Ectodermal cell (in vitro differentiated cells): ENCODE results near the gene FAM20B.

Experiments used
- H3K27ac ChIP-seq: 2 replicates; pipeline ENCODE4 v1.7.0; 2013; ENCODE audit warnings: mild to moderate bottlenecking, low read depth, low read length; ENCODE audit not compliant: insufficient read depth, poor library complexity, severe bottlenecking
- H3K27me3 ChIP-seq: 2 replicates; pipeline ENCODE4 v1.7.0; 2013; ENCODE audit warnings: mild to moderate bottlenecking, low read length; ENCODE audit not compliant: insufficient read depth, control insufficient read depth, poor library complexity, severe bottlenecking
- H3K36me3 ChIP-seq: one replicate; pipeline ENCODE4 v1.7.0; 2013; ENCODE audit warnings: low read length; ENCODE audit not compliant: control insufficient read depth, insufficient read depth
- H3K4me1 ChIP-seq: one replicate; pipeline ENCODE4 v1.7.0; 2013; ENCODE audit warnings: low read length; ENCODE audit not compliant: control insufficient read depth, insufficient read depth
- H3K4me3 ChIP-seq: 2 replicates; pipeline ENCODE4 v1.7.0; 2013; ENCODE audit warnings: low read depth, low read length, control low read depth; ENCODE audit not compliant: insufficient read depth
- H3K9me3 ChIP-seq: 2 replicates; pipeline ENCODE4 v1.7.0; 2013; ENCODE audit warnings: mild to moderate bottlenecking, low read length, moderate library complexity; ENCODE audit not compliant: control insufficient read depth
- WGBS, 2 experiments: methylation state at CpG; one replicate each; pipeline ENCODE4 v1.1.7; 2013; ENCODE audit warnings: missing lambda C conversion rate in 2 of 2; 5-methylcytosine and 5-hydroxymethylcytosine counted together

FAM20B gene

DNA sequence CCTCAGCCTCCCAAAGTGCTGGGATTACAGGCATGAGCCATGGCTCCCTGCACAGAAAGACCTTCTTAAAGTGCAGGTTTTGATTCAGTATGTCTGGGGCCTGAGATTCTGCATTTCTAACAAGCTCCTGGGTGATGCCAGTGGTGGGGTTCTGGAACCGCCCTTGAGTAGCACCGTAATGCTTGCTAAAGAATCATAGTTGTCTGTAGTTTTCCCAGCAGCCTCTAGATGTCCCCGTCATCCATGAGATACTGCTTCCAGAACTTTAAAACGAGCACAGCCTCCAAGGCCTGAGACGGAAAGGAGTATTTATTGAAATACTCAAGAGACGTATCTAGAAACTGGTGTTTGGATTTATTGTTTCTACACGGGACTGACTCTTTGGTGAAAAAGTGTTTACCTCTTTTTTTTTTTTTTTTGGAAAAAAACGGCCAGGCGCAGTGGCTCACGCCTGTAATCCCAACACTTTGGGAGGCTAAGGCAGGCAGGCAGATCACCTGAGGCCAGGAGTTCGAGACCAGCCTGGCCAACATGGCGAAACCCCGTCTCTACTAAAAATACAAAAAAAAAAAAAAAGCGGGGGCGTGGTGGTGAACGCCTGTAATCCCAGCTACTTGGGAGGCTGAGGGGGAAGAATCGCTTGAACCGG lies 53.5 kb downstream of the FAM20B start:
- 69 to 73% methylated on average over 18 of the region's 18 CpGs for WGBS, 2 experiments
- Histone ChIP-seq H3K36me3 (no peaks in the 10 kb centered on the region), H3K27me3 (peaks cover 9% of the 10 kb centered on the region), H3K9me3 (no peaks in the 10 kb centered on the region), H3K4me3 (no peak overlapping the region), H3K4me1 (peaks cover 10% of the 10 kb centered on the region), H3K27ac (no peak overlapping the region)

DNA sequence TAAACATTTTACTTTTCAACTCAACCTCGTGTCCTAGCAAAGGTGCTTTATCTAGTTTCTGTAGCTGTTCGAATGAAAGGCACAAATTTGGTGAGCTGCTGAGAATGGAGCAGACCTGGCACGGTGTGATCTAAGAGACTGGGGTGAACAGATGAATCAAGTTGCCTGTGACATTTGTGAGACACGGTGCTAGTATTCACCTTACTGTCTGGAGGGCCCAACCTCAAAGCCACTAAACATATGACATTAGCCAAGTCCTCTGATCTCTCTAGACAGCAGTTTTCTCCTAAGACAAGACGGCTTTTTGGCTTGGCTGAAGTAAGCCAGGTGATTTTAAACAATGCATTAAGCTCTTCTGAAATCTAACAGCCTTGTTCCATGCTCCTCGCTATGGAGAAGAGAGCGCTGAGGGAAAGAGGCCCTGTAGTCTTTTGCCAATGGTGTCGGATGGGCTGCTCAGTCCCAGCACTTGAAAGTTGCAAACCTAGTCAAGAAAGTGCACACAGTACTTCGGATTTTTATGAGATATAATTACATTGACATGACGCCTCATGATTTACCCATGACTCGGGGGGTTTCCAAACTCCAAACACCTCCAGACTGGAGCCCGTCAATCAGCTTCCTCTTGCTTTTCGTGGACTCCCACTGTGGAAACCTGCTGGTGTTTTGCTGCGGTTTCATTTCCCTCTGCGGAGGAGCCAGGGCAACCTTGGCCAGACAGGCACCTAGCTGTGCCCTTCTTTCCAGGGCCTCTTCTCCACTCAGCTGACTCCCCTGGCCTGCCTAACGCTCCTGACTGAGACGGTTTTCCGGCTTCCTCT lies 55.4 kb downstream of the FAM20B start:
- no peaks in the 10 kb centered on the region for H3K36me3 ChIP-seq
- H3K9me3 ChIP-seq: no peaks in the 10 kb centered on the region
- peaks cover 9% of the 10 kb centered on the region for H3K27me3 ChIP-seq
- WGBS, 2 experiments: 60 to 62% methylated on average over 18 of the region's 18 CpGs
- H3K27ac ChIP-seq: peak overlapping the region; percentile 16
- peak overlapping the region; percentile 85 for H3K4me3 ChIP-seq
- peaks cover 10% of the 10 kb centered on the region for H3K4me1 ChIP-seq

DNA sequence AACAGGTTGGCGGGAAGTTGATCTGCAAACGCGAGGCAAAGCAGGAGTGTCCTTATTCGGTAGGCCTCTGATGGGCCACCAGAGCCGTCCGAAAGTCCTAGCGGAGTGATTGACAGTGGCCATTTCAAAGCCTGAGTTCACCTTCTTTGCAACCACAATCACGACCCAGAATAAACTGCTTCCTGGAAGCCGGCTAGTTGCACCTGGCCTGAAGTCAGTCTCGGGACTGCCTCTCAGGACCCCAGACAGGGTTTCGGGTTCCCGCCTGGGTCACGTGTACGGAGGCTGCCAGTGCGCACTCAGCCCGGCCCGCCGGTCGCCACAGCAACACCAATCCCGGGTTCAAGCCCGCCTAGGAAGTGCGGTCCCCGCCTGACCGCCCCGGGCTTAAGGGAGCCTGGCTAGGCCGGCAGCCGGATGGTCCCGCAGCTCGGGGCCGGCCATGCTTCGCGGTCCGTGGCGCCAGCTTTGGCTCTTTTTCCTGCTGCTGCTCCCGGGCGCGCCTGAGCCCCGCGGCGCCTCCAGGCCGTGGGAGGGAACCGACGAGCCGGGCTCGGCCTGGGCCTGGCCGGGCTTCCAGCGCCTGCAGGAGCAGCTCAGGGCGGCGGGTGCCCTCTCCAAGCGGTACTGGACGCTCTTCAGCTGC lies 56.1 kb downstream of the FAM20B start, which contains the start of gene TOR3A:
Gene TOR3A (plus strand): TSS at position 384 of the 646 bp plus-strand sequence. CDS start 59 bp downstream, at position 443.
- Histone ChIP-seq H3K4me1 (peaks cover 10% of the 10 kb centered on the region), H3K9me3 (no peaks in the 10 kb centered on the region), H3K27ac (peak within 1 kb of the TSS; percentile 16), H3K27me3 (peaks cover 9% of the 10 kb centered on the region), H3K4me3 (peak within 1 kb of the TSS; percentile 85), H3K36me3 (no peaks in the 10 kb centered on the region)
- 1% methylated on average over 51 of the region's 51 CpGs for WGBS, 2 experiments

DNA sequence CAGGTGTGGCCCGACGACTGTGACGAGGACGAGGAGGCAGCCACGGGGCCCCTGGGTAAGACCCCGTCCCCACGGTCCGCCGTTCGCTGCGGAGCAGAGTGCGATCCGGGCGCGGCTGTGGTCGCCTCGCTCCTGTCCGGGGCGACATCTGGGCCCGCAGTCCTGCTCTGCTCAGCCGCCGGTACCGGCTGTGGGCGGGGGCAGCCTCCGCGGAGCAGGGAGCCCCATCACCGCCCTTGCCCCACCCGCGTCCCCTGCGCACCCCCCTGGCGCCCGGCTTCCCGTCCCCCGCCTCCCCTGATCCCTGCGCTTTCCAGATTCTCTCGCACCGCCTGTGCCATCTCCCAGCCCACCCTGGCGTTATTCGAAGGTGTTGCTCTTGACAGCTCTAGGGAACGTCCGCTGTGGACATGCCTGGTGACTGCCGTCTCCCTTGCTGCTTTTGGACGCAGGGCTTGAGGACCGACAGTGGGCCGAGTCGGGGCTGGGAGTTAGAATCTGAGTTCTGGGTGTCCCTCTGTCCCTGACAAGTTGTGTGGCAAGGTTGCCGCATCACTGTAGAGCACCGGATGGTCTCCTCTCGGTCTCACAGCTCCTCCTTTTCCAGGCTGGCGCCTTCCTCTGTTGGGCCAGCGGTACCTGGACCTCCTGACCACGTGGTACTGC lies 56.8 kb downstream of the FAM20B start:
- Histone ChIP-seq H3K4me1 (peaks cover 10% of the 10 kb centered on the region), H3K36me3 (no peaks in the 10 kb centered on the region), H3K27me3 (peaks cover 9% of the 10 kb centered on the region), H3K9me3 (no peaks in the 10 kb centered on the region), H3K4me3 (peak overlapping the region; percentile 85), H3K27ac (no peak overlapping the region)
- WGBS, 2 experiments: 1% methylated on average over 52 of the region's 52 CpGs

DNA sequence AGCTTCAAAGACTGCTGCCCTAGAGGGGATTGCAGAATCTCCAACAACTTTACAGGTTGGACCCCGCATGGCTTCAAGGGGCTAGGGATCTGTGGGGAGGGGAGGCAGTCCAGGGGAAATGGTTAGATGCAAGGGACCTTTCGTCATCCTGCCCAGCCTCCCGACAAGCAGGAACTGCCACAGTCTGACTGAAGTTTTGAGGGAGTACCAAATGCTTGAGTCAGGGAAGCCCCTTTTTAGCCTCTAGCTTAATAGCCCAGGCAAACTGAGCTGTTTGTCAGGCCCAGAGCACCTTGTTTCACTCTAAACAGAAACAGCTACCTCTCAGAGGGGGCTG lies 57.3 kb downstream of the FAM20B start:
- Histone ChIP-seq H3K4me1 (peaks cover 10% of the 10 kb centered on the region), H3K27ac (no peak overlapping the region), H3K4me3 (peak overlapping the region; percentile 85), H3K9me3 (no peaks in the 10 kb centered on the region), H3K36me3 (no peaks in the 10 kb centered on the region), H3K27me3 (peaks cover 9% of the 10 kb centered on the region)
- WGBS, 2 experiments: 22 to 25% methylated on average over 3 of the region's 3 CpGs

DNA sequence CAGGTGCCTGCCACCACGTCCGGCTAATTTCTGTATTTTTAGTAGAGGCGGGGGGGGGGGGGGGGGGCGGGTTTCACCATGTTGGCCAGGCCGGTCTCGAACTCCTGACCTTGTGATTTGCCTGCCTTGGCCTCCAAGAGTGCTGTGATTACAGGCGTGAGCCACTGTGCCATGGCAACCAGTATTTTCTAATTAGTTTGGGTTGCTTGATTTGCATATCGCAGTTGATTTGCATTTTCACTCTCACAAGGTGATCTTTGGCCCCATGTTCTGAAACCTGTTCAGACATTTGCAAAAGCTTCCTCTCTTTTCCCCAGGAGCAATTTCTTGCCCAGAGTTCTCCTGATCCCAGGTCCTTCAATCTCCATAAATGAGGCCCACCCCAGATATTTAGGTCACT lies 57.8 kb downstream of the FAM20B start:
- Histone ChIP-seq H3K9me3 (no peaks in the 10 kb centered on the region), H3K27ac (no peak overlapping the region)
- 89 to 92% methylated on average over 8 of the region's 8 CpGs for WGBS, 2 experiments

DNA sequence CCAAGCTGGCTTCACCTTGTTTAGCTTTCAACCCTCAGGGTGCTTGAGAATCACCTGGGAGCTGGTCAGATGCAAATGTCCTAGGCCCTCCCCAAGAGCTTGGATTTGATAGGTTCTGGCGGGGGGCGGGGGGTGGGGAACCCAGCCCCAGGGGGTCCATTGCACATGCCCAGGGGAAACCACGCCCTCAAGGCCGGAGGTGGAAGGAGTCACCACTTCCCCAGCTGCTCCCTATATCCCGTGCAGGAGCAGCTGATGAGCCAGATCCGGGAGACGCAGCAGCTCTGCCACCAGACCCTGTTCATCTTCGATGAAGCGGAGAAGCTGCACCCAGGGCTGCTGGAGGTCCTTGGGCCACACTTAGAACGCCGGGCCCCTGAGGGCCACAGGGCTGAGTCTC lies 62.0 kb downstream of the FAM20B start:
- Histone ChIP-seq H3K9me3 (no peaks in the 10 kb centered on the region), H3K27ac (no peak overlapping the region), H3K4me1 (peaks cover 3% of the 10 kb centered on the region), H3K27me3 (peaks cover 6% of the 10 kb centered on the region), H3K36me3 (no peaks in the 10 kb centered on the region), H3K4me3 (no peak overlapping the region)
- 41 to 43% methylated on average over 11 of the region's 11 CpGs for WGBS, 2 experiments

More for the DNA sequence above, 57.8 kb downstream of the FAM20B start:
- H3K4me1 ChIP-seq: peaks cover 10% of the 10 kb centered on the region
- H3K27me3 ChIP-seq: peaks cover 9% of the 10 kb centered on the region
- H3K4me3 ChIP-seq: no peak overlapping the region
- no peaks in the 10 kb centered on the region for H3K36me3 ChIP-seq

DNA sequence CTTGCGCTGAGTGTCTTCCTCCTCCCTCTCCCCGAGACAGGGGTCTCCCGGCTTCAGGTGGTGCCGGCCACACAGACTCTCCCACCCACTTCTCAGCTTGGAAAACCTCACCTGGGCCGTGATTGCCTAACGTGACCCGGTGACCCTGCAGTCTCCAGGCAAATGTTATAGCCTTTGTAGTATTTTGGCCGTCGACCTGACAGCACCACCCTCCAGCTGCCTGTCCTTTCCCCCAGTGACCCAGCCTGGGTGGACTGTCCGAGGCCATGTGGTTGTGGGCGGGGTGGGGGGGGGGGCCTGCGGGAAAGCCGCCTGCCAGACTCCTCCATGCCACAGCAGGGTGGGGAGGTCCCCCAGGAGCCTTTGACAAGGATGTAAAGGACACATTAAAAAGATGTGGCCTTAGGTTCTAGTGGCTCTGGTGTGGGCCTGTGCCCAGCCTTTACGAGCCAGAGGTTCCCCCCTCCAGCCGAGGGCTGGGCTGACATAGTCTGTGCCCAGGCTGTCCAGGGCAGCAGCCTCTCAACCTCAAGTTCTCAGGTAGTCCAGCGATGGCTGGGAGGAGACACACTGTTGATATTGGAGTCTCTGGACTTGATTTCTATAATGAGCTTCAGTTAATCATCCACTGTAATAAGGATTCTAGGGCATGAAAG lies 64.3 kb downstream of the FAM20B start:
- H3K27ac ChIP-seq: no peak overlapping the region
- WGBS, 2 experiments: 89 to 90% methylated on average over 15 to 16 of the region's 16 CpGs
- no peaks in the 10 kb centered on the region for H3K27me3 ChIP-seq
- H3K9me3 ChIP-seq: no peaks in the 10 kb centered on the region
- no peaks in the 10 kb centered on the region for H3K4me1 ChIP-seq
- no peak overlapping the region for H3K4me3 ChIP-seq
- H3K36me3 ChIP-seq: peaks cover under 1% of the 10 kb centered on the region

DNA sequence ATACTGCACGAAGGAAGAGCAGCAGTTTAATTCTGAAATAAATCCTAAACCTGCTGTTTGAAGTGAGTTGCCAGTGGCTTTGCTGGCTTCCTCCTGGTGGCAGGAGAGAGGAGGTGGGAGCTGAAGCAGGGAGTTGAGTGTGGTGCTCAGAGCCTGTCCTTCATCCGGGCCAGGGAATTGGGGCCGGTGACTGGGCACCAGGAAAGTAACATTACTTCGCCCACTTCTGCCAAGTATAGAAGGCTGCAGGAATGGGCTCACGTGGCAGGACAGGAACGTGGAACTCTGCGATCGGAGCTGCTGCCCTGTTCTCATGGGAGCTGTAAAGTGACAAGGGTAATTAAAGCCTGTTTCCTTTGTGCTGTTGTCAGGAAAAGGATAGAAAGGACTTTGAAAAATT lies 64.8 kb downstream of the FAM20B start:
- H3K36me3 ChIP-seq: peaks cover 6% of the 10 kb centered on the region
- no peaks in the 10 kb centered on the region for H3K27me3 ChIP-seq
- 94 to 96% methylated on average over 8 of the region's 8 CpGs for WGBS, 2 experiments
- H3K4me3 ChIP-seq: no peak overlapping the region
- no peak overlapping the region for H3K27ac ChIP-seq
- H3K4me1 ChIP-seq: no peaks in the 10 kb centered on the region
- H3K9me3 ChIP-seq: no peaks in the 10 kb centered on the region
